Aorta (tissue), 5 donors: ENCODE measurements around the gene RIMS1. TPM values are rescaled to one million over a fixed set of nuclear protein-coding genes. Genes with fewer than 3 reads are reported as not detected.

ENCODE experiments used
- ATAC-seq: fragments of 200-7000 bp; cut with Tn5 transposase; one replicate; pipeline ENCODE4 v1.9.1; 2022; ENCODE audit warnings: moderate library complexity; ENCODE audit not compliant: low FRiP score
- DNase-seq, 2 donors: peaks; one replicate each; pipeline ENCODE4 v3.0.0-alpha.2; 2020
- H3K27ac ChIP-seq, 2 donors: one replicate each; pipeline ENCODE4 v1.5.1; 2013; ENCODE audit warnings: low read length in 2 of 2, mild to moderate bottlenecking in 2 of 2, moderate library complexity in 2 of 2, control low read depth in 1 of 2, inconsistent platforms in 1 of 2, low read depth in 1 of 2
- H3K27me3 ChIP-seq, 2 donors: one replicate each; pipeline ENCODE4 v1.6.1; 2013; ENCODE audit warnings: control low read depth in 1 of 2, low read length in 1 of 2, mild to moderate bottlenecking in 1 of 2, moderate library complexity in 1 of 2; ENCODE audit not compliant: insufficient read depth in 2 of 2, control insufficient read depth in 1 of 2
- H3K36me3 ChIP-seq, 2 donors: one replicate each; pipeline ENCODE4 v1.6.1; 2013; ENCODE audit warnings: control low read depth in 1 of 2, low read length in 1 of 2, mild to moderate bottlenecking in 1 of 2; ENCODE audit not compliant: insufficient read depth in 2 of 2, control insufficient read depth in 1 of 2
- H3K4me1 ChIP-seq, 2 donors: one replicate each; pipeline ENCODE4 v1.6.1; 2013; ENCODE audit warnings: low read length in 2 of 2, control low read depth in 1 of 2, mild to moderate bottlenecking in 1 of 2, moderate library complexity in 1 of 2; ENCODE audit not compliant: insufficient read depth in 2 of 2, control insufficient read depth in 1 of 2
- H3K4me3 ChIP-seq, 2 donors: one replicate each; pipeline ENCODE4 v1.5.1; 2013; ENCODE audit warnings: low read length in 2 of 2, control low read depth in 1 of 2, mild to moderate bottlenecking in 1 of 2
- H3K9me3 ChIP-seq: one replicate; pipeline ENCODE4 v1.6.1; 2013; ENCODE audit warnings: mild to moderate bottlenecking, low read length; ENCODE audit not compliant: control insufficient read depth
- WGBS, 2 donors: extraction: QIAGEN DNeasy Blood & Tissue Kit; methylation state at CpG; one replicate each; pipeline ENCODE4 v1.1.7; 2013; 5-methylcytosine and 5-hydroxymethylcytosine counted together
- intact Hi-C, 2 donors: fragments of 100-400 bp; cut with DNase I; formaldehyde crosslinking; loops; one replicate each; pipeline versions ENCODE4 v1.14.2 to v1.15.0; 2022
- polyA plus RNA-seq, 2 donors: library from polyadenylated mRNA; stranded (reverse); fragments of 200-250 nt; gene quantifications; one replicate each; pipeline ENCODE4 v1.2.3, GENCODE V29; 2013
- total RNA-seq, 2 donors: library from RNA; stranded (reverse); fragmentation: NEBNext Ultra II Directional; extraction: Animal tissue kit (Norgen Biotek cat#: 25700); gene quantifications; one replicate each; pipeline ENCODE4 v1.2.1, GENCODE V29; 2021
- donor health status: healthy with polysubstance abuse.
- donor health status: Bipolar disorder and iron deficiency.
- donor health status: DM: no; HTN: no; CAD: no.
- donor health status: DM: no; HTN: no; CAD: no.
- donor health status: DM: yes; HTN: yes; CAD: no.

RIMS1 gene
- total and polyA plus RNA-seq, 4 donors, result under 0.01 to 5.7 (median 4.8) TPM; not detected in 1

DNA sequence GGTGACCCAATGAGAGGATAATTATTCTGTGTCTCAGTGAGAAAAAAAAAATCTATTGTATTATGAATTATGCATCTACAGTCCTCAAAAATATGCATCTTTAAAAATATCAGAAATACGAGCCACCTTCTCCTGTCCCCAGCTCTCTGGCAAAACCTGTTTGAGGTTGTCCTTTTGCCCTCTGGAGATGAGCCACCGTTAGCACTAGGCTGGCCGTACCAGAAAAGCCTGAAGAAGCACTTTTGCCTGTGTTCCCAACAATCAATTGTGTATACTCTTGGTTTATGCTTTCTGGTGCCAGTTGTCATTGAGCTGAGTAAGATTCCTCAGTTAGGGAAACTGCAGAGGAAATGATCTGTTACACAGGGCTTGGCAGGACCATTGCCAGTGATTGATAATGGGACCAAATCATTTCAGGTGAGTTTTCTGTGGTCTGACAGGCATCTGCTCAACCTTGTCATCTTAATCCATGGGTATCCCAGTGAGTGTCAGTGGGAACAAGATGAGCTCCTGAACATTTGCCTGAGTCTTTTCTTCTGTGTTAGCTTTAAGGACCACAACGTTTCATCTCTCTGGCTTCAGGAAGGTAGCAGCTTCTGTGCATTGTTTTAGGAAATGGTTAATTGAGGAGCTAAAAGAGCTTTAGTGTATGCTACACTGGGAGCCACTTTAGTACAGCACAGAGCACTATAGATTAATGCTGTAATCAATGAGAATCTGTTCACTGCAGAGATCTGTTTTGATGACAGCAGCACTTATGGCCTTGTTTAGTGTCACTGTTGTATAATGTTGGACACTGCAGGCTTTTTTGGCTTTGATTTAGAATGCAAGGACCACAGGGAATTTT is 330.1 kb downstream of the RIMS1 start:
- DNase-seq, result no peak
- Histone ChIP-seq H3K27ac (no peak overlapping the region), H3K9me3 (peaks cover 1% of the 10 kb centered on the region), H3K4me3 (no peak overlapping the region), H3K4me1 (no peaks in the 10 kb centered on the region), H3K27me3 (no peaks in the 10 kb centered on the region), H3K36me3 (no peaks in the 10 kb centered on the region)
- intact Hi-C loops, result no loop called here
- 55 to 64% methylated on average over 4 of the region's 4 CpGs for WGBS, 2 donors
- ATAC-seq, result no peak

- Histone ChIP-seq H3K4me3 (no peak overlapping the region), H3K27ac (no peak overlapping the region), H3K4me1 (no peaks in the 10 kb centered on the region), H3K9me3 (peaks cover 1% of the 10 kb centered on the region), H3K27me3 (no peaks in the 10 kb centered on the region), H3K36me3 (no peaks in the 10 kb centered on the region)
- WGBS, 2 donors, result 82 to 87% methylated on average over 2 of the region's 2 CpGs
- DNase-seq (no peak), ATAC-seq (no peak)
- intact Hi-C loops, result no loop called here
Measured at GRCh38 chr6:72217626-72218025, 331.3 kb downstream of the RIMS1 start.

DNA sequence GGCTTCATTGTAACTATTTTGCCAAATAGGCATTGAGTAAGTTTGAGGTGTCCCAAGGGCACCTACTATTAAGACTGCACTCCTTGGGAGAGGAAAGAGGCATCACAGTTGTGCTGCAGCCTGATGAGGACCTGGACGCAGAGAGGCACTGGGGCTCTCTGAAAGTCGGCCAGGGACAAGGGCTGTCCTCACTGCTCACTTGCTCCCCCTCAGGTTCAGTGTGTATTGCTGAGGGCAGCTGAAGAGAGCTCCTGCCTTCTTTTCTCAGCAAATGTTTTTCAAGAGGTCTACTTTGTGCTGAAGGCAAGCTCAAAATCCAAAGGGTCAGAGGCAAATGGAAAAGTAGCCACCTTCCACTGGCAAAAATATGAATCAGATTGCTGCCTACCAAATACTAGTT is 331.8 kb downstream of the RIMS1 start:
- H3K27ac ChIP-seq, result no peak overlapping the region
- no peaks in the 10 kb centered on the region for H3K36me3 ChIP-seq
- no peaks in the 10 kb centered on the region for H3K4me1 ChIP-seq
- no peaks in the 10 kb centered on the region for H3K27me3 ChIP-seq
- ATAC-seq, result no peak
- WGBS, 2 donors, result 13 to 16% methylated on average over 2 of the region's 2 CpGs
- no peak for DNase-seq
- intact Hi-C loops, result no loop called here
- H3K9me3 ChIP-seq, result peaks cover 1% of the 10 kb centered on the region
- no peak overlapping the region for H3K4me3 ChIP-seq

DNA sequence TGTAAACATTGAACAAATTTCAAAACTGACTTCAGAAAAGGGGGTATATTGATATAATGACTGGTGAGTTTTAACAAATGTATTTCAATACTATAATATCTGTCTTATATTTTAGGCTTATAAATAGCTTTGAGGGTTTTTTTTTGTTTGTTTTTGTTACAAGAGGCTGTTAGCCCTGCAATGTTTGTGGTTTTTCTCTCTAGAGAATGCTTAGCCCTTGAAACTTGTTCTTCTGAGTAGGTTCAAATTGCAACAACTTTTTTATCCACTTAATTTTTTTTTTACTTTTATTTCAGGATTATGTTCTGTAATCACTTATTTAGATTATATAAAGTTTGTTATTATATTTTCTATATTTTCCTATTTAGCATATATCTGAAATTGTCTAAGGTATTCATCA is 333.2 kb downstream of the RIMS1 start:
- H3K27ac ChIP-seq, result no peak overlapping the region

GRCh38 chr6:72238021-72238420 is 351.7 kb downstream of the RIMS1 start:
- Histone ChIP-seq H3K4me3 (no peak overlapping the region), H3K27me3 (no peaks in the 10 kb centered on the region), H3K9me3 (no peaks in the 10 kb centered on the region), H3K27ac (no peak overlapping the region), H3K36me3 (no peaks in the 10 kb centered on the region), H3K4me1 (no peaks in the 10 kb centered on the region)
- 0 to 33% methylated on average over 1 of the region's 1 CpG for WGBS, 2 donors
- intact Hi-C loops, result no loop called here
- ATAC-seq, result no peak
- no peak for DNase-seq

More for the DNA sequence above, 333.2 kb downstream of the RIMS1 start:
- ATAC-seq (no peak), DNase-seq (no peak)
- H3K36me3 ChIP-seq, result no peaks in the 10 kb centered on the region
- no peaks in the 10 kb centered on the region for H3K4me1 ChIP-seq
- peaks cover 1% of the 10 kb centered on the region for H3K9me3 ChIP-seq
- H3K4me3 ChIP-seq, result no peak overlapping the region
- intact Hi-C loops, result no loop called here
- H3K27me3 ChIP-seq, result no peaks in the 10 kb centered on the region

- Histone ChIP-seq H3K27ac (no peak overlapping the region), H3K4me3 (no peak overlapping the region), H3K36me3 (no peaks in the 10 kb centered on the region), H3K4me1 (no peaks in the 10 kb centered on the region), H3K27me3 (no peaks in the 10 kb centered on the region), H3K9me3 (no peaks in the 10 kb centered on the region)
- intact Hi-C loops, result no loop called here
- DNase-seq (no peak), ATAC-seq (no peak)
- 69 to 72% methylated on average over 1 of the region's 1 CpG for WGBS, 2 donors
Measured at GRCh38 chr6:72238900-72239299, 352.6 kb downstream of the RIMS1 start.

GRCh38 chr6:72245565-72245964 is 359.2 kb downstream of the RIMS1 start:
- DNase-seq (no peak), ATAC-seq (no peak)
- intact Hi-C loops, result no loop called here
- H3K4me1 ChIP-seq, result no peaks in the 10 kb centered on the region
- no peak overlapping the region for H3K4me3 ChIP-seq
- no peaks in the 10 kb centered on the region for H3K27me3 ChIP-seq
- no peaks in the 10 kb centered on the region for H3K36me3 ChIP-seq
- no peaks in the 10 kb centered on the region for H3K9me3 ChIP-seq
- 59 to 61% methylated on average over 2 of the region's 2 CpGs for WGBS, 2 donors
- no peak overlapping the region for H3K27ac ChIP-seq

GRCh38 chr6:72246926-72247325 is 360.6 kb downstream of the RIMS1 start:
- Histone ChIP-seq H3K4me1 (no peaks in the 10 kb centered on the region), H3K9me3 (no peaks in the 10 kb centered on the region), H3K27me3 (no peaks in the 10 kb centered on the region), H3K27ac (no peak overlapping the region), H3K36me3 (no peaks in the 10 kb centered on the region), H3K4me3 (no peak overlapping the region)
- intact Hi-C loops, result no loop called here
- 87 to 88% methylated on average over 4 of the region's 4 CpGs for WGBS, 2 donors
- no peak for ATAC-seq
- no peak for DNase-seq

GRCh38 chr6:72248621-72249020 is 362.3 kb downstream of the RIMS1 start:
- 88 to 92% methylated on average over 1 of the region's 1 CpG for WGBS, 2 donors
- intact Hi-C loops, result no loop called here

More at GRCh38 chr6:72248621-72249020, 362.3 kb downstream of the RIMS1 start:
- ATAC-seq, result no peak
- H3K27me3 ChIP-seq, result no peaks in the 10 kb centered on the region
- no peaks in the 10 kb centered on the region for H3K36me3 ChIP-seq
- H3K4me1 ChIP-seq, result no peaks in the 10 kb centered on the region
- no peak overlapping the region for H3K4me3 ChIP-seq
- no peaks in the 10 kb centered on the region for H3K9me3 ChIP-seq
- no peak overlapping the region for H3K27ac ChIP-seq
- no peak for DNase-seq
